Neural cell (in vitro differentiated cells): ENCODE measurements around the gene NUB1. TPM values are rescaled to one million over a fixed set of nuclear protein-coding genes. Genes with fewer than 3 reads are reported as not detected.

Experiments
- H2AFZ ChIP-seq: fragments of 200-600, 300-800 bp; sonication (generic), shearing (Covaris generic); 2 replicates; pipeline ENCODE4 v1.6.0; 2014; ENCODE audit warnings: low read depth, mild to moderate bottlenecking, antibody characterized with exemption, low read length, moderate library complexity
- H3F3A ChIP-seq: fragments of 200-600 bp; shearing (Covaris generic); 2 replicates; pipeline ENCODE4 v1.6.1; 2016; ENCODE audit warnings: mild to moderate bottlenecking, moderate library complexity, mixed read lengths, antibody characterized with exemption, low read length; ENCODE audit not compliant: insufficient read depth, poor library complexity, severe bottlenecking
- H3K27ac ChIP-seq: fragments of 200-600, 300-800 bp; sonication (generic), shearing (Covaris generic); 2 replicates; pipeline ENCODE4 v1.5.1; 2014; ENCODE audit warnings: mild to moderate bottlenecking, low read length, moderate library complexity
- H3K27me3 ChIP-seq: fragments of 300-800, 200-600 bp; sonication (generic), shearing (Covaris generic); 2 replicates; pipeline ENCODE4 v1.6.0; 2014; ENCODE audit warnings: mild to moderate bottlenecking, low read depth, low read length, moderate library complexity; ENCODE audit not compliant: insufficient read depth
- H3K36me3 ChIP-seq: fragments of 300-800, 200-600 bp; sonication (generic), shearing (Covaris generic); 2 replicates; pipeline ENCODE4 v1.5.1; 2014; ENCODE audit warnings: mild to moderate bottlenecking, antibody characterized with exemption, low read length, moderate library complexity; ENCODE audit not compliant: insufficient read depth
- H3K4me2 ChIP-seq: fragments of 300-800, 200-600 bp; sonication (generic), shearing (Covaris generic); 2 replicates; pipeline ENCODE4 v1.6.0; 2014; ENCODE audit warnings: mild to moderate bottlenecking, low read length
- H3K4me3 ChIP-seq: fragments of 300-800, 200-600 bp; sonication (generic), shearing (Covaris generic); 2 replicates; pipeline ENCODE4 v1.5.1; 2014; ENCODE audit warnings: mild to moderate bottlenecking, low read length, moderate library complexity
- H3K79me2 ChIP-seq: fragments of 200-600 bp; shearing (Covaris generic); replicated peaks from 2 replicates; pipeline ENCODE4 v1.6.0; 2014; ENCODE audit warnings: mild to moderate bottlenecking, low read length, moderate library complexity; ENCODE audit not compliant: insufficient read depth
- H3K9ac ChIP-seq: fragments of 300-800, 200-600 bp; sonication (generic), shearing (Covaris generic); 2 replicates; pipeline ENCODE4 v1.6.1; 2016; ENCODE audit warnings: mild to moderate bottlenecking, low read length, mixed read lengths
- H3K9me2 ChIP-seq: fragments of 200-600 bp; shearing (Covaris generic); 2 replicates; pipeline ENCODE4 v1.6.1; 2016; ENCODE audit warnings: mild to moderate bottlenecking, low read length, mixed read lengths; ENCODE audit not compliant: insufficient read depth
- H3K9me3 ChIP-seq: fragments of 200-600, 300-800 bp; sonication (generic), shearing (Covaris generic); 2 replicates; pipeline ENCODE4 v1.6.1; 2016; ENCODE audit warnings: mild to moderate bottlenecking, mixed run types, low read length, moderate library complexity, mixed read lengths
- H4K20me1 ChIP-seq: fragments of 200-600 bp; shearing (Covaris generic); 2 replicates; pipeline ENCODE4 v1.6.1; 2016; ENCODE audit warnings: mild to moderate bottlenecking, mixed run types; ENCODE audit not compliant: insufficient read depth
- CTCF ChIP-seq: fragments of 450-650 bp; IDR thresholded peaks from 2 replicates; pipeline ENCODE4 v1.5.1; 2014; ENCODE audit warnings: antibody characterized with exemption, mild to moderate bottlenecking, moderate library complexity; ENCODE audit not compliant: poor library complexity, severe bottlenecking
- EP300 ChIP-seq: fragments of 450-650 bp; conservative IDR thresholded peaks from 2 replicates; pipeline ENCODE4 v1.6.1; 2014; ENCODE audit warnings: antibody characterized with exemption, mild to moderate bottlenecking, moderate library complexity; ENCODE audit not compliant: poor library complexity, severe bottlenecking
- EZH2 ChIP-seq: fragments of 200-600, 300-800 bp; shearing (Covaris generic), sonication (generic); IDR thresholded peaks from 2 replicates; pipeline ENCODE4 v1.6.1; 2014; ENCODE audit warnings: antibody characterized with exemption, low read length, borderline replicate concordance, mild to moderate bottlenecking; ENCODE audit not compliant: insufficient read depth, poor library complexity, severe bottlenecking
- MXI1 ChIP-seq: fragments of 450-650 bp; conservative IDR thresholded peaks from 2 replicates; pipeline ENCODE4 v1.6.1; 2014; ENCODE audit warnings: antibody characterized with exemption, mild to moderate bottlenecking; ENCODE audit not compliant: poor library complexity, severe bottlenecking
- POLR2AphosphoS5 ChIP-seq: IDR thresholded peaks from 2 replicates; pipeline ENCODE4 v1.6.1; 2012
- RAD21 ChIP-seq: fragments of 450-650 bp; conservative IDR thresholded peaks from 2 replicates; pipeline ENCODE4 v1.6.1; 2014; ENCODE audit warnings: antibody characterized with exemption, mild to moderate bottlenecking, moderate library complexity
- REST ChIP-seq: IDR thresholded peaks from 2 replicates; pipeline ENCODE4 v1.6.1; 2012; ENCODE audit warnings: borderline replicate concordance
- SMC3 ChIP-seq: fragments of 450-650 bp; conservative IDR thresholded peaks from 2 replicates; pipeline ENCODE4 v1.6.1; 2014; ENCODE audit warnings: antibody characterized with exemption, mild to moderate bottlenecking, moderate library complexity; ENCODE audit not compliant: poor library complexity
- TAF1 ChIP-seq: IDR thresholded peaks from 2 replicates; pipeline ENCODE4 v1.6.1; 2012; ENCODE audit warnings: low read depth
- polyA plus RNA-seq: library from polyadenylated mRNA; depleted of rRNA; stranded (reverse); fragments of >200 nt; gene quantifications from 2 replicates; pipeline ENCODE4 v1.2.3, GENCODE V29; 2014

The NUB1 gene
- polyA plus RNA-seq, 1 donor from 2014 or later, result 48.4 TPM

- Histone ChIP-seq H3K27ac (no peak overlapping the region), H3K36me3 (no peaks in the 10 kb centered on the region), H3K4me2 (no peak overlapping the region), H3K9me2 (no peaks in the 10 kb centered on the region), H3K4me3 (no peak overlapping the region), H4K20me1 (no peaks in the 10 kb centered on the region), H3K9ac (no peak overlapping the region), H3K27me3 (peaks cover 6% of the 10 kb centered on the region), H2AFZ (no peak overlapping the region), H3F3A (no peaks in the 10 kb centered on the region), H3K9me3 (no peaks in the 10 kb centered on the region), H3K79me2 (no peaks in the 10 kb centered on the region)
- TF ChIP-seq REST, result no peak
- TF ChIP-seq RAD21, result no peak
- no peak for TF ChIP-seq EP300
- TF ChIP-seq SMC3, result no peak
- no peak for TF ChIP-seq MXI1
- no peak for TF ChIP-seq POLR2AphosphoS5
- no peak for TF ChIP-seq TAF1
- no peak for TF ChIP-seq CTCF
- TF ChIP-seq EZH2, result no peak
These were observed 64.7 kb downstream of the NUB1 start for GRCh38 chr7:151406051-151406875.

GRCh38 chr7:151406886-151407583, 65.4 kb downstream of the NUB1 start:
- Histone ChIP-seq H3F3A (no peaks in the 10 kb centered on the region), H3K36me3 (no peaks in the 10 kb centered on the region), H4K20me1 (no peaks in the 10 kb centered on the region), H3K9me3 (no peaks in the 10 kb centered on the region), H3K4me3 (peak overlapping the region; percentile 23), H3K79me2 (no peaks in the 10 kb centered on the region), H3K27ac (no peak overlapping the region), H3K4me2 (no peak overlapping the region), H3K9ac (no peak overlapping the region), H3K9me2 (no peaks in the 10 kb centered on the region), H2AFZ (no peak overlapping the region), H3K27me3 (peaks cover 6% of the 10 kb centered on the region)
- no peak for TF ChIP-seq EP300
- no peak for TF ChIP-seq SMC3
- TF ChIP-seq MXI1, result no peak
- TF ChIP-seq CTCF, result no peak
- TF ChIP-seq TAF1, result no peak
- TF ChIP-seq REST, result no peak
- TF ChIP-seq EZH2, result no peak
- TF ChIP-seq POLR2AphosphoS5, result no peak
- TF ChIP-seq RAD21, result no peak
